Parathyroid adenoma (tissue), 2 donors: ENCODE measurements around the gene TMEM271.
"Not testable (repeated sequence)": the region's sequence is repeated elsewhere in the genome, so short reads cannot be mapped to it uniquely, and the experiment has no call there.

Experiments used
- H2AFZ ChIP-seq: fragments of 300-600 bp; sonication (generic); one replicate; pipeline ENCODE4 v1.7.0; 2017; ENCODE audit warnings: antibody characterized with exemption, mild to moderate bottlenecking
- H3K27ac ChIP-seq: fragments of 300-600 bp; sonication (generic); one replicate; pipeline ENCODE4 v1.7.0; 2017
- H3K27me3 ChIP-seq: fragments of 300-600 bp; sonication (generic); one replicate; pipeline ENCODE4 v1.7.0; 2017; ENCODE audit warnings: low read length; ENCODE audit not compliant: control insufficient read depth, insufficient read depth
- H3K36me3 ChIP-seq: fragments of 300-600 bp; sonication (generic); one replicate; pipeline ENCODE4 v1.7.0; 2017; ENCODE audit warnings: low read length; ENCODE audit not compliant: control insufficient read depth, insufficient read depth
- H3K4me1 ChIP-seq: fragments of 300-600 bp; sonication (generic); one replicate; pipeline ENCODE4 v1.7.0; 2017; ENCODE audit warnings: control low read depth
- H3K4me2 ChIP-seq: fragments of 300-600 bp; sonication (generic); one replicate; pipeline ENCODE4 v1.7.0; 2017; ENCODE audit warnings: low read length
- H3K4me3 ChIP-seq: fragments of 300-600 bp; sonication (generic); one replicate; pipeline ENCODE4 v1.7.0; 2017; ENCODE audit warnings: low read depth, low read length
- H3K79me2 ChIP-seq: fragments of 300-600 bp; sonication (generic); one replicate; pipeline ENCODE4 v1.7.0; 2017; ENCODE audit warnings: control low read depth
- H3K9ac ChIP-seq: fragments of 300-600 bp; sonication (generic); one replicate; pipeline ENCODE4 v1.7.0; 2017; ENCODE audit warnings: mild to moderate bottlenecking
- H3K9me3 ChIP-seq: fragments of 300-600 bp; sonication (generic); one replicate; pipeline ENCODE4 v1.7.0; 2017; ENCODE audit warnings: low read length; ENCODE audit not compliant: control insufficient read depth
- TF ChIP-seq, protein P1 (sequence below): fragments of 300-600 bp; sonication (generic); IDR thresholded peaks from one replicate; pipeline ENCODE4 v1.7.0; 2017; ENCODE audit warnings: antibody characterized with exemption, mild to moderate bottlenecking
- donor health status: primary hyperparathyroidism.

TMEM271 gene

DNA sequence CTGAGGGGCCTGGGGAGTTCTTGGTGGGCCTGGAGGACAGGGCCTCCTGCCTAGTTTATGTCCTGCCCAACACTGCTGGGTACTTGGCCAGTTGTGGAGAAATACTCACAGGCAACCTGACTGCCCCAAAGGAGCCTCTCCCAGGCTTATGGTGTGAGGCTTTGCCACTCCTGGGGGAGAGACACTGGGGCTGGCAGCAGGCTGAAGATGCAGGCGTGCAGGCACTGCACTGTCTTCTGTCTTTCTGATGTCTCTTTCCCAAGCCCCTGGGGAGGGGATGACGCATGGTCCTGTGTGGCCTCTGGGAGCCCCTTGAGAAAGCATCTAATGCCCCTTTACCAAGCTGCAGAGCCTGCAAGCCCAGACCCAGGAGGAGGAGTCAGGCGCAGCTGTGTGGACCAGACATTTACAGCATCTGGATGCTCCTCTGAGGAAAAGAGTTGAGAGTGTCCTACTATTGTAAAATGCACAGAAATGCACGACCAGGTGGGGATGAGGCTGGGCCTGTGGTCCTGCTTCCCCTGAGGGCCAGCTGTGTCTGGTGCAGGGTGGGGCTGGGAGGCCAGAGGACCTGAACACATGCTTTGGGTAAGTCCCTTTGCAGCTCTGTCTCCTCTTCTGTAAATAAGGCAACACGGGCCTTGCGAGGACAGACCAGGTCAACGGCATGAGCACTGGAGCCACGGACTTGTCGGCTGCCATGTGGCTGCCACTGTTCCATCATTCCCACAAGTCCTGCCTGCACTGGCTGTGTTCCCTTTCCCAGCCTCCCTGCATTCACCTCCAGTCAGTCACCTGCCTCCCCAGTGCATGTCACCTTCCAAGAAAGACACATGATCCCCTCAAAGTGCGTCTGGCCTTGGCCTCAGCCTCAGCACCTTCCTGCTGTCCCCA lies 8.4 kb downstream of the TMEM271 start:
- Histone ChIP-seq H3K27me3 (no peaks in the 10 kb centered on the region), H3K79me2 (no peaks in the 10 kb centered on the region), H3K4me1 (no peaks in the 10 kb centered on the region), H3K4me3 (no peak overlapping the region), H3K9ac (no peak overlapping the region), H3K4me2 (no peak overlapping the region), H2AFZ (no peak overlapping the region), H3K9me3 (no peaks in the 10 kb centered on the region), H3K27ac (no peak overlapping the region), H3K36me3 (no peaks in the 10 kb centered on the region)
- TF ChIP-seq, protein P1, sequence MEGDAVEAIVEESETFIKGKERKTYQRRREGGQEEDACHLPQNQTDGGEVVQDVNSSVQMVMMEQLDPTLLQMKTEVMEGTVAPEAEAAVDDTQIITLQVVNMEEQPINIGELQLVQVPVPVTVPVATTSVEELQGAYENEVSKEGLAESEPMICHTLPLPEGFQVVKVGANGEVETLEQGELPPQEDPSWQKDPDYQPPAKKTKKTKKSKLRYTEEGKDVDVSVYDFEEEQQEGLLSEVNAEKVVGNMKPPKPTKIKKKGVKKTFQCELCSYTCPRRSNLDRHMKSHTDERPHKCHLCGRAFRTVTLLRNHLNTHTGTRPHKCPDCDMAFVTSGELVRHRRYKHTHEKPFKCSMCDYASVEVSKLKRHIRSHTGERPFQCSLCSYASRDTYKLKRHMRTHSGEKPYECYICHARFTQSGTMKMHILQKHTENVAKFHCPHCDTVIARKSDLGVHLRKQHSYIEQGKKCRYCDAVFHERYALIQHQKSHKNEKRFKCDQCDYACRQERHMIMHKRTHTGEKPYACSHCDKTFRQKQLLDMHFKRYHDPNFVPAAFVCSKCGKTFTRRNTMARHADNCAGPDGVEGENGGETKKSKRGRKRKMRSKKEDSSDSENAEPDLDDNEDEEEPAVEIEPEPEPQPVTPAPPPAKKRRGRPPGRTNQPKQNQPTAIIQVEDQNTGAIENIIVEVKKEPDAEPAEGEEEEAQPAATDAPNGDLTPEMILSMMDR: no peak

- H3K4me1 ChIP-seq: no peaks in the 10 kb centered on the region
- no peak overlapping the region for H3K4me2 ChIP-seq
- TF ChIP-seq, protein P1: no peak
- no peak overlapping the region for H3K4me3 ChIP-seq
- no peak overlapping the region for H3K9ac ChIP-seq
- H3K9me3 ChIP-seq: no peaks in the 10 kb centered on the region
- no peaks in the 10 kb centered on the region for H3K27me3 ChIP-seq
- no peak overlapping the region for H2AFZ ChIP-seq
- no peaks in the 10 kb centered on the region for H3K36me3 ChIP-seq
- no peaks in the 10 kb centered on the region for H3K79me2 ChIP-seq
- no peak overlapping the region for H3K27ac ChIP-seq
Measured at GRCh38 chr4:566508-567295, 9.4 kb downstream of the TMEM271 start.

- no peak overlapping the region for H2AFZ ChIP-seq
- H3K79me2 ChIP-seq: no peaks in the 10 kb centered on the region
- H3K4me2 ChIP-seq: no peak overlapping the region
- TF ChIP-seq, protein P1: no peak
- no peaks in the 10 kb centered on the region for H3K9me3 ChIP-seq
- H3K36me3 ChIP-seq: no peaks in the 10 kb centered on the region
- no peak overlapping the region for H3K4me3 ChIP-seq
- H3K4me1 ChIP-seq: no peaks in the 10 kb centered on the region
- no peak overlapping the region for H3K9ac ChIP-seq
- H3K27ac ChIP-seq: no peak overlapping the region
- H3K27me3 ChIP-seq: no peaks in the 10 kb centered on the region
Measured at GRCh38 chr4:566035-566434, 10.1 kb downstream of the TMEM271 start.

DNA sequence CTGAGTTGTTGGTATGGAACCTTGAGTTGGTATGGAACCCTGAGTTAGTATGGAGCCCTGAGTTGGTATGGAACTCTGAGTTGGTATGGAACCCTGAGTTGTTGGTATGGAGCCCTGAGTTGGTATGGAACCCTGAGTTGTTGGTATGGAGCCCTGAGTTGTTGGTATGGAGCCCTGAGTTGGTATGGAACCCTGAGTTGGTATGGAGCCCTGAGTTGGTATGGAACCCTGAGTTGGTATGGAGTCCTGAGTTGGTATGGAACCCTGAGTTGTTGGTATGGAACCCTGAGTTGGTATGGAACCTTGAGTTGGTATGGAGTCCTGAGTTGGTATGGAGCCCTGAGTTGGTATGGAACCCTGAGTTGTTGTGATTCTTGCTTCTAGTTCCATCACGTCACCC lies 10.5 kb downstream of the TMEM271 start:
- not testable (repeated sequence) for H3K4me3 ChIP-seq, H3K27ac ChIP-seq, H2AFZ ChIP-seq, H3K9me3 ChIP-seq, H3K79me2 ChIP-seq, H3K9ac ChIP-seq, H3K4me1 ChIP-seq, H3K4me2 ChIP-seq, H3K27me3 ChIP-seq, H3K36me3 ChIP-seq

- H3K4me2 ChIP-seq, H3K79me2 ChIP-seq, H3K9ac ChIP-seq, H3K27me3 ChIP-seq, H3K9me3 ChIP-seq, H3K4me1 ChIP-seq, H3K4me3 ChIP-seq, H2AFZ ChIP-seq, H3K36me3 ChIP-seq, H3K27ac ChIP-seq: not testable (repeated sequence)
Measured at GRCh38 chr4:562458-562857, 13.6 kb downstream of the TMEM271 start.
